OCI-LY1 (cell line): ENCODE measurements around the gene TMEM178A.

Experiments used
- EZH2 ChIP-seq: fragments of 200-600 bp; sonication (generic), shearing (Covaris generic); IDR thresholded peaks from 2 replicates; pipeline ENCODE4 v1.8.0; 2017; ENCODE audit warnings: borderline replicate concordance, mixed run types, mild to moderate bottlenecking, antibody characterized with exemption, low read length, moderate library complexity, mixed read lengths
- TF ChIP-seq, protein P1 (sequence below): fragments of 200-600 bp; sonication (generic), shearing (Covaris generic); IDR thresholded peaks from 2 replicates; pipeline ENCODE4 v1.5.1; 2017; ENCODE audit warnings: mild to moderate bottlenecking, antibody characterized with exemption, low read length, moderate library complexity, mixed read lengths

- TF ChIP-seq, protein P1, sequence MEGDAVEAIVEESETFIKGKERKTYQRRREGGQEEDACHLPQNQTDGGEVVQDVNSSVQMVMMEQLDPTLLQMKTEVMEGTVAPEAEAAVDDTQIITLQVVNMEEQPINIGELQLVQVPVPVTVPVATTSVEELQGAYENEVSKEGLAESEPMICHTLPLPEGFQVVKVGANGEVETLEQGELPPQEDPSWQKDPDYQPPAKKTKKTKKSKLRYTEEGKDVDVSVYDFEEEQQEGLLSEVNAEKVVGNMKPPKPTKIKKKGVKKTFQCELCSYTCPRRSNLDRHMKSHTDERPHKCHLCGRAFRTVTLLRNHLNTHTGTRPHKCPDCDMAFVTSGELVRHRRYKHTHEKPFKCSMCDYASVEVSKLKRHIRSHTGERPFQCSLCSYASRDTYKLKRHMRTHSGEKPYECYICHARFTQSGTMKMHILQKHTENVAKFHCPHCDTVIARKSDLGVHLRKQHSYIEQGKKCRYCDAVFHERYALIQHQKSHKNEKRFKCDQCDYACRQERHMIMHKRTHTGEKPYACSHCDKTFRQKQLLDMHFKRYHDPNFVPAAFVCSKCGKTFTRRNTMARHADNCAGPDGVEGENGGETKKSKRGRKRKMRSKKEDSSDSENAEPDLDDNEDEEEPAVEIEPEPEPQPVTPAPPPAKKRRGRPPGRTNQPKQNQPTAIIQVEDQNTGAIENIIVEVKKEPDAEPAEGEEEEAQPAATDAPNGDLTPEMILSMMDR: no peak
- TF ChIP-seq EZH2: no peak
These were observed 55.3 kb downstream of the TMEM178A start for GRCh38 chr2:39720970-39721369.
